ENCODE measurements around the gene SYTL1.

Gene SYTL1

GRCh38 chr1:27343639-27344025 lies 1.8 kb downstream of the SYTL1 start:
- ATAC-seq (ENCODE audit: low read depth) = no peak
- Histone ChIP-seq H3K27ac (ENCODE audit: poor library complexity, severe bottlenecking) (peak overlapping the region; percentile 92), H3K4me3 (ENCODE audit: severe bottlenecking) (peak overlapping the region; percentile 37)

GRCh38 chr1:27345272-27345671 lies 3.5 kb downstream of the SYTL1 start:
- Histone ChIP-seq H3K4me3 (ENCODE audit: severe bottlenecking) (no peak overlapping the region), H3K9me3 (ENCODE audit: severe bottlenecking) (no peaks in the 10 kb centered on the region), H3K27ac (ENCODE audit: poor library complexity, severe bottlenecking) (no peak overlapping the region), H3K36me3 (ENCODE audit: low read depth) (peaks cover 14% of the 10 kb centered on the region), H3K4me1 (ENCODE audit: insufficient read depth, poor library complexity, severe bottlenecking) (peaks cover 34% of the 10 kb centered on the region), H3K27me3 (ENCODE audit: insufficient read depth, poor library complexity, severe bottlenecking) (no peaks in the 10 kb centered on the region)
- TF ChIP-seq CTCF (IDR thresholded peaks at IDR 0.05; ENCODE audit: poor library complexity, severe bottlenecking) = no peak
- ATAC-seq (ENCODE audit: low read depth) = no peak
- DNase-seq (ENCODE audit: low spot score) = no peak

More at GRCh38 chr1:27343639-27344025, 1.8 kb downstream of the SYTL1 start:
- no peak for TF ChIP-seq CTCF (IDR thresholded peaks at IDR 0.05; ENCODE audit: poor library complexity, severe bottlenecking)
- Histone ChIP-seq H3K36me3 (ENCODE audit: low read depth) (peaks cover 12% of the 10 kb centered on the region; the same call in 1 of the 2 replicates), H3K27me3 (ENCODE audit: insufficient read depth, poor library complexity, severe bottlenecking) (no peaks in the 10 kb centered on the region), H3K9me3 (ENCODE audit: severe bottlenecking) (no peaks in the 10 kb centered on the region), H3K4me1 (ENCODE audit: insufficient read depth, poor library complexity, severe bottlenecking) (peaks cover 27% of the 10 kb centered on the region)
- no peak for DNase-seq (ENCODE audit: low spot score)

GRCh38 chr1:27346357-27346756 lies 4.5 kb downstream of the SYTL1 start:
- no peak for ATAC-seq (ENCODE audit: low read depth)
- H3K4me3 ChIP-seq (ENCODE audit: severe bottlenecking) = no peak overlapping the region

GRCh38 chr1:27346991-27347624 lies 5.3 kb downstream of the SYTL1 start:
- ATAC-seq (ENCODE audit: low read depth) (no peak), DNase-seq (ENCODE audit: low spot score) (no peak)
- no peak for TF ChIP-seq CTCF (IDR thresholded peaks at IDR 0.05; ENCODE audit: poor library complexity, severe bottlenecking)
- peaks cover 18% of the 10 kb centered on the region for H3K36me3 ChIP-seq (ENCODE audit: low read depth)
- H3K27ac ChIP-seq (ENCODE audit: poor library complexity, severe bottlenecking) = no peak overlapping the region
- H3K9me3 ChIP-seq (ENCODE audit: severe bottlenecking) = no peaks in the 10 kb centered on the region
- H3K27me3 ChIP-seq (ENCODE audit: insufficient read depth, poor library complexity, severe bottlenecking) = no peaks in the 10 kb centered on the region
- peaks cover 21% of the 10 kb centered on the region for H3K4me1 ChIP-seq (ENCODE audit: insufficient read depth, poor library complexity, severe bottlenecking)
- no peak overlapping the region for H3K4me3 ChIP-seq (ENCODE audit: severe bottlenecking)

More at GRCh38 chr1:27346357-27346756, 4.5 kb downstream of the SYTL1 start:
- Histone ChIP-seq H3K4me1 (ENCODE audit: insufficient read depth, poor library complexity, severe bottlenecking) (peaks cover 25% of the 10 kb centered on the region), H3K27ac (ENCODE audit: poor library complexity, severe bottlenecking) (no peak overlapping the region), H3K36me3 (ENCODE audit: low read depth) (peaks cover 18% of the 10 kb centered on the region), H3K9me3 (ENCODE audit: severe bottlenecking) (no peaks in the 10 kb centered on the region), H3K27me3 (ENCODE audit: insufficient read depth, poor library complexity, severe bottlenecking) (no peaks in the 10 kb centered on the region)
- no peak for DNase-seq (ENCODE audit: low spot score)
- no peak for TF ChIP-seq CTCF (IDR thresholded peaks at IDR 0.05; ENCODE audit: poor library complexity, severe bottlenecking)
